HG02642 (cell line): Measurements from ENCODE around the gene FAM13A.
"Not testable (repeated sequence)": the region's sequence is repeated elsewhere in the genome, so short reads cannot be mapped to it uniquely, and the experiment has no call there.

Source experiments
- ATAC-seq: cut with Tn5 transposase; IDR thresholded peaks from one replicate; pipeline ENCODE4 v1.9.1; 2021; ENCODE audit warnings: mild to moderate bottlenecking; ENCODE audit not compliant: unreplicated experiment, poor library complexity

The FAM13A gene

GRCh38 chr4:89000844-89001360, 56.1 kb downstream of the FAM13A start:
- ATAC-seq: no peak

DNA sequence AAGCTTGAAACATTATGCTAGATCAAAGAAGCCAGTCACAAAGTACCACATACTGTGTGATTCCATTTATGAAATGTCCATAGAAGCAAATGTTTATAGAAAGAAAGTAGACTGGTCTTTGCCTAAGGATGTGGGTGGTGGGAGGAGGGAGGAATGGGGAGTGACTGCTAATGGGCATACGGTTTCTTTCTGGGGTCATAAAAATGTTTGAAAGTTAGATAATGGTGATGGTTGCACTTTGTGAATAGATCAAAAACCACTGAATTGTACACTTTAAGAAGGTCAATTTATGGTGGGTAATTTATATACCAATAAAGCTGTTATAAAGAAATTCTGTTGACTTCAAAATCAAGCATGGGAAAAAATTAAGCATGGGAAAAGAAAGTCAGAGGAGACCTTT, 56.6 kb downstream of the FAM13A start:
- no peak for ATAC-seq

GRCh38 chr4:88999392-88999930, 57.5 kb downstream of the FAM13A start:
- no peak for ATAC-seq

- no peak for ATAC-seq
These were observed 58.1 kb downstream of the FAM13A start for GRCh38 chr4:88998891-88999290.

- no peak for ATAC-seq
These were observed 59.0 kb downstream of the FAM13A start for GRCh38 chr4:88998001-88998400.

GRCh38 chr4:88995874-88996273, 61.1 kb downstream of the FAM13A start:
- ATAC-seq: no peak

DNA sequence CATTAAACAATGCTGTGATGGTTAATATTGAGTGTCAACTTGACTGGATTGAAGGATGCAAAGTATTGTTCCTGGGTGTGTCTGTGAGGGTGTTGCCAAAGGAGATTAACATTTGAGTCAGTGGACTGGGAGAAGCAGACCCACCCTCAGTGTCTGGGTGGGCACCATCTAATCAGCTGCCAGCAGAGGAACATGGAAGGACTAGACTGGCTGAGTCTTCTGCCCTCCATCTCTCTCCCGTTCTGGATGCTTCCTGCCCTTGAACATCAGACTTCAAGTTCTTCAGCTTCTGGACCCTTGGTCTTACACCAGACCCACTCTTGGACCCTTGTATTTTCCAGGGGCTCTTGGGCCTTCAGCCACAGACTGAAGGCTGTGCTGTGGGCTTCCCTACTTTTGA, 61.7 kb downstream of the FAM13A start:
- ATAC-seq: not testable (repeated sequence)

- ATAC-seq: no peak
These were observed 63.7 kb downstream of the FAM13A start for GRCh38 chr4:88993246-88993645.

DNA sequence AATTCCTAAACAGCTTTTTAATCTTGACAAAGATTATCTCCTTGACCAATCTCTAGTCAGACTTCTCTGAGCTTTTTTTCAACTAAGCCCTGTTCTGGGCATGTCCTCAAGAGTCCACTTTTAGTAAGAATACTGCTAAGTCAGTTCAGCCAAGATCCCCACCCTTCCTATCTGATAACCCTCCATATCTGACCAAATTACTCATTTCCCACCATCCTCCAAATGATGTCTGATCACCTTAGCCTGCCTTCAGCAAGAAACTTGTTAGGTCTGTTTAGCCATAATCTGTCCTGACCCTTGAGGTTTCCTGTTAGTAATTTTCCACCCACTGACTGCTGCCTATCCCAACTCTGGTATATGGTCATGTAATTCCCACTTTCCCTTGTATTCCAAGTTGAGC, 65.2 kb downstream of the FAM13A start:
- no peak for ATAC-seq

- ATAC-seq: no peak
These were observed 67.0 kb downstream of the FAM13A start for GRCh38 chr4:88989990-88990389.

- ATAC-seq: no peak
These were observed 71.8 kb downstream of the FAM13A start for GRCh38 chr4:88985088-88985773.

- no peak for ATAC-seq
These were observed 74.2 kb downstream of the FAM13A start for GRCh38 chr4:88982757-88983156.

GRCh38 chr4:88981993-88982392, 75.0 kb downstream of the FAM13A start:
- ATAC-seq: peak; percentile 64

GRCh38 chr4:88981556-88981955, 75.4 kb downstream of the FAM13A start:
- ATAC-seq: no peak

DNA sequence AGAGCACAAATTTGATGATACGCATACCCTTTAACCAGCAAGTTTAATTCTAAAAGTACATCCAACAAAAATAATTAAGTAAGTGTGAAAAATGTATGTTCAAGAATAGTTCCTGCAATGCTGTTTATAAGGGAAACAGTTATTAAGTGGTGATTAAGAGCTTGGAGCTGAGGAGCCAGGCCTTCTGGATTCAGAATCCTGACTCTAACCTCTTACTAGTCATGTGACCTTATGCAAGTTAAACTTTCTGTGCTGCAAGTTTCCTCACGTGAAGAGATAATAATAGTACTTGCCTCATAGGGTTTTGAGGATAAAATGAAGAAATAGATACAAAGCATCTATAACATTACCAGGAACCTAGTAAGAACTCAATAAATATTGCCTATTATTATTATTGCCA, 77.7 kb downstream of the FAM13A start:
- no peak for ATAC-seq

- no peak for ATAC-seq
These were observed 80.3 kb downstream of the FAM13A start for GRCh38 chr4:88976775-88977035.

GRCh38 chr4:88975958-88976774, 80.8 kb downstream of the FAM13A start:
- no peak for ATAC-seq

DNA sequence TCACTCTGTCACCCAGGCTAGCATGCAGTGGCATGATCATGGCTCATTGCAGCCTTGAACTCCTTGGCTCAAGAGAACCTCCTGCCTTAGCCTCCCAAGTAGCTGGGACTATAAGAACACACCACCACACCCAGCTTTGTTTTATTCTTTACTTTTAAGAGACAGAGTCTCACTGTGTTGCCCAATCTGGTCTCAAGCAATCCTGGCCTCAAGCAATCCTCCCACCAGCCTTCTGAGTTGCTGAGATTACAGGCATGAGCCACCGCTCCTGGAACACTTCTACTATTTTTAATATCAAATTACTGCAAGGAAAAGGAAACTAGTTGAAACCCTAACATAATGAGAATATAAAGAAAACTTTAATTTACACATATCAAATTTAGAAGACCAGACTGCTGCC, 85.4 kb downstream of the FAM13A start:
- no peak for ATAC-seq

GRCh38 chr4:88969746-88970145, 87.2 kb downstream of the FAM13A start:
- ATAC-seq: no peak

DNA sequence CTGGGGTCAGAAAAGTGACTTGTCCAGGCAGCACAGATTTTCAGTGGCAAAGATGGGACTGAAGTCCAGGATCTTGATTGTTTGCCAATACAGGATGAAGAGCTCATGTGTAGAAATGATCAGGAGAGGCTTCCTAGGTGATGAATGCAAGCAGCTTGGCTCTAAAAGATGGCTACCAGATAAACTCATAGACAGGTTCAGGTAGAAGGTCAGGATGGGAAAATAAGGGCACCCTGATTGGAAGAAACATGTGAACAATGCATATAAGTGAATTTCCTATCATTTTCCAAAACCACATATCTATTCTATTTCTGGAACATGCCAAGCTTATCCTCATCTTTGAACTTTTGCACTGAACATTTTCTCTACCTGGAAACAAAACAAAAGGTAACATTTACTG, 87.7 kb downstream of the FAM13A start:
- ATAC-seq: no peak

GRCh38 chr4:88967883-88968331, 89.1 kb downstream of the FAM13A start:
- no peak for ATAC-seq

GRCh38 chr4:88965053-88965452, 91.9 kb downstream of the FAM13A start:
- ATAC-seq: no peak
